Smooth muscle cell of the brain vasculature (primary cell): Measurements from ENCODE around the gene NUFIP2.
"Not testable (repeated sequence)": the region's sequence is repeated elsewhere in the genome, so short reads cannot be mapped to it uniquely, and the experiment has no call there.

Experiments
- DNase-seq: peaks from one replicate; pipeline ENCODE4 v3.0.0-alpha.2; 2012; ENCODE audit warnings: low read depth, low spot score

The NUFIP2 gene

DNA sequence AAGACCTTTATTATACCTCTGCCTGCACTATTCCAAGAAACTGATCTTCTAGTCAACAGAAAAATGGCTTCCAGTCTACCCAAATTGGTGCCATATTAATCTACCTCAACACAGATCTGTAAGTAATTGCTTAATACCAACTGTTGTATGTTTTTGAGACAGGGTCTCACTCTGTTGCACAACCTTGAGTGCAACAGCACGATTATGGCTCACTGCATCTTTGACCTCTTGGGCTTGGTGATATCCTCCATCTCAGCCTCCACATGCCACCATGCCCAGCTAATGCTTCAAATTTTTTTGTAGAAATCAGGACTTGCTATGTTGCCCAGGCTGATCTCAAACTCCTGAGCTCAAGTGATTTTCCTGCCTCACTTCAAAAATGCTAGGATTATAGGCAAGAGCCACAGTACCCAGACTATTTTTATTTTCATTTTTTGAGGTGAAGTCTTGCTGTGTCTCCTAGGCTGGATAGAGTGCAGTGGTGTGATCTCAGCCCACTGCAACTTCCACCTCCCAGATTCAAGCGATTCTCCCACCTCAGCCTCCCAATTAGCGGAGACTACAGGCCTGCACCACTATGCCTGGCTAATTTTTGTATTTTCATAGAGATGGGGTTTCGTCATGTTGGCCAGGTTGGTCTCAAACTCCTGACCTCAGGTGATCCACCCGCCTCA is 14.4 kb downstream of the NUFIP2 start:
- DNase-seq = no peak

GRCh38 chr17:29278692-29279091 is 15.3 kb downstream of the NUFIP2 start:
- DNase-seq = no peak

GRCh38 chr17:29273924-29274323 is 20.0 kb downstream of the NUFIP2 start:
- no peak for DNase-seq

DNA sequence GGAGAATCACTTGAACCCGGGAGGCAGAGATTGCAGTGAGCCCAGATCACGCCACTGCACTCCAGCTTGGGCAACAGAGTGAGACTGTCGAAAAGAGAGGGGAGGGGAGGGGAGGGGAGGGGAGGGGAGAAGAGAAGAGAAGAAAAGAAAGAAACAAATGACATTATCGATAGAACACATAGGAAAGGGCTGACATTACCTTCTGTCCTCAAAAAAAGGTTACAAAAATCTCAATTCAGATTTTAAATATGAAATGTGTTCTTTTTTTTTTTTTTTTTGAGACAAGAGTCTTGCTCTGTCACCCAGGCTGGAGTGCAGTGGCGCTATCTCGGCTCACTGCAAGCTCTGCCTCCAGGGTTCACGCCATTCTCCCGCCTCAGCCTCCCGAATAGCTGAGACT is 22.0 kb downstream of the NUFIP2 start:
- not testable (repeated sequence) for DNase-seq

DNA sequence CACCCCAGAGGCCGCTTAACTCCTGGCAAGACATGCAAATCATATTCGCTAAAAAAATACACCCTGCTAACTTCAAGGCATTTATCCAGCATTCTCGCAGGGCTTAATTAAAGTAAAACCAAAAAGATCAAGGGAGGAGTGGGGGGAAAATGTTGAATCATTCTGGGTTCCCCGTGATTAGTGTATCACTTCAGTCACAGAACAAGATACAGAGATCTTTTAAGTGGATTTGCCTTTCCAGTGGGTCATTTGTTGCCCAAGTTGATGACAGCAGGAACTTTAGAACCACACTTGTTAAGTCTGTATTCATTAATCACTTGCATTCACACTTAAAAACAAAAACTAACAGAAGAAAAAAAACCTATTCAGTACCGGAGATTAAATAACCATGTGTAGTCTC is 30.0 kb downstream of the NUFIP2 start:
- DNase-seq = no peak

GRCh38 chr17:29257756-29258155 is 36.2 kb downstream of the NUFIP2 start:
- no peak for DNase-seq

DNA sequence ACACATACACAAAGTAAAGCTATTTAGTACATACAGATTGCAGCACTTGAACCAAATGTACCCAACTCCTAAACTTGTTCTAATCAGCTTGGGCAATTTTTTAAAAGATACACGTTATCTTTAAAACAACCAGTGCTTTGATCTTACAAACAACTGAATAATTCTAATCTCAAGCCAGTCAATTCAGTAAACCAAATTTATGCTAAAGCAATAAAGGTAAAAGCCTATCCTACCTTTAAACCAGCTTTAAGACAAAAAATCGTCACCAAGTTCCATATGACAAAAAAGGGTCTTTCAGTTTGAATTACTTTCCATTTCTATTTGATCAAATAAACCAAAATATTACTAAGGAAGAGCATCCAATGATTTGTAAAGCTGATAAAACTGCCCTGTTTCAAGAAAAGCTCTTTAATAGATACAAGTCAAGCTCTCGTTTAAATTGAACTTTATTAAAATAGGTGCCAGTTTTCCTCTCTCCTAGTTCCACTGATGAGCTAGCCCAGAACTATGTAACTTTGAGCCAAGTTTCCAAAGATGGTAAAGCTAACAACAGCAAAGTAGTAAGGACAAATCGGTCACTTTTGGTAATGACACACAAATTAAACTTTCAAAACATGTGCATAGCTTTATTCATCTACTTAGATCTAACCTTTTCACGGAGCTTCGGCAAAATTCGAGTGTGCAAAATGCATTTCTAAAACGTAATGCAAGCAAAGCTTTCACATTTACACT is 37.0 kb downstream of the NUFIP2 start:
- DNase-seq = no peak

- DNase-seq = no peak
Observed at GRCh38 chr17:29255926-29256522, 37.9 kb downstream of the NUFIP2 start.

- no peak for DNase-seq
Observed at GRCh38 chr17:29253037-29253436, 40.9 kb downstream of the NUFIP2 start.

- DNase-seq = no peak
Observed at GRCh38 chr17:29252101-29252791, 41.7 kb downstream of the NUFIP2 start.

DNA sequence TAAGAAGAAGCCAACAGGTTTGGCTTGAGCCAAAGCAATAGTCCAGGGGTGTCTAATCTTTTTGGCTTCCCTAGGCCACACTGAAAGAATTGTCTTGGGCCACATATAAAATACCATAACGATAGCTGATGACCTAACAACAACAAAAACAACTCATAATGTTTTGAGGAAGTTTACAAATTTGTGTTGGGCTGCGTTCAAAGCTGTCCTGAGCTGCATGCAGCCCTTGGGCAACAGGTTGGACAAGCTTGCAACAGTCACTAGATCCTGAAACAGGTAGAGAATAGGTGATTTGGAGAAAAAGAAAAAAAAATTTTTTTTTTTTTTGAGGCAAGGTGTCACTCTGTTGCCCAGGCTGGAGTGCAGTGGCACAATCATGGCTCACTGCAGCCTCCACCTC is 42.8 kb downstream of the NUFIP2 start:
- DNase-seq = no peak

- no peak for DNase-seq
Observed at GRCh38 chr17:29250666-29251065, 43.3 kb downstream of the NUFIP2 start.

- DNase-seq = no peak
Observed at GRCh38 chr17:29248845-29249244, 45.1 kb downstream of the NUFIP2 start.

GRCh38 chr17:29247219-29247618 is 46.7 kb downstream of the NUFIP2 start:
- no peak for DNase-seq

DNA sequence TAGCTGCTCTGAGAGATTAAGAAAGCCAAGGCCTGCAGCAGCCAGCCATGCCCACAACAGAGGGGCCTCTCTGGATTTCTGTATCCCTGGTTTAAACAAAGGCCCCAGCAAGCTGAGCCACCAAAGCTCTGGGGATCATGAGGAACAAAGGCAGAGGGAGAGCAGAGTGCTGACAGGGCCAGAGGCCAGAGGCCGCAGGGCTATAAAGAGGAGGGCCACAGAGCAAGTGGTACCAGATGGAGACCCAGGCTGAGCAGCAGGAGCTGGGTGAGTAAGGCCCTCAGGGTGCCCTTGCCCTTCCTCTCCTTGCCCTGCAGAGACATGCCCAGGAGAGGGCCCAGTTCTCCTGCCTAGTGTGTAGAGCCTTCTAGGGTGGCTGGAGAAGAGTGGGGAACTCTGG is 47.3 kb downstream of the NUFIP2 start, which contains the start of gene CRYBA1:
Gene CRYBA1 (plus strand): TSS at position 232 of the 400 bp plus-strand sequence. CDS start 5 bp downstream, at position 237.
- no peak for DNase-seq

DNA sequence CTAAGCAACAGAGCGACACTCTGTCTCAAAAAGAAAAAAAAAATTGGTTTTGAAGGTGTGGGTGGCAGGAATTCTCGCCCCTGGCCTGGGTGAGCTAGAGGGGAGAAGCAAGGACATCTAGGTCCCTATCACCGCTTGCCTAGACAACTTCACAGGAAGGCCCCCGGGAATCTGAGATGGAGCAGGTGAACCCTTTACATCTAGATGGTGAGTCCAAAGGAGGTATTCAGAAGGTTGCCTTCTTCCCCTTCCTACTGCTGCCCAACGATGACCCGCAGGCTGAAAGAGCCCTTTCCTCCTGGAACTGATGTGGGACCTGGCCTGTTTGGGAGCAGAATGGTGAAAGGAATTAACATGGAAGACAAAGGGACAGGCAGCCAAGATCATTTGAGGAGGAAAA is 48.5 kb downstream of the NUFIP2 start:
- DNase-seq = no peak

DNA sequence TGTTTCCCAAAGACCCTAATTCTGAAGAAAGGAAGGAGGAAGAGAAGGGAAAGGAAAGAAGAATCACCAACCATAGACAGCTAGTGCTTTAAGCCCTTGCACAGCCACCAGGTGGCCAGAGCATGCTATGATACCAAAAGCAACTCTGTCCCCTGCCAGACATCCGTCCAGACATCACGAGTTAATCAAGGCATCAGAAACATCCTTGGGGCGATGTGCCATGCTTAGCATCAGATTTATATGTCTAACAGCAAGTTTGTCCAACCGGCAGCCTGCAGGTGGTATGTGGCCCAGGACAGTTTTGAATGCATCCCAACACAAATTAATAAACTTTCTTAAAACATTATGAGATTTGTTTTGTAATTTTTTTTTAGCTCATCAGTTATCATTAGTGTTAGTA is 50.2 kb downstream of the NUFIP2 start:
- DNase-seq = no peak

DNA sequence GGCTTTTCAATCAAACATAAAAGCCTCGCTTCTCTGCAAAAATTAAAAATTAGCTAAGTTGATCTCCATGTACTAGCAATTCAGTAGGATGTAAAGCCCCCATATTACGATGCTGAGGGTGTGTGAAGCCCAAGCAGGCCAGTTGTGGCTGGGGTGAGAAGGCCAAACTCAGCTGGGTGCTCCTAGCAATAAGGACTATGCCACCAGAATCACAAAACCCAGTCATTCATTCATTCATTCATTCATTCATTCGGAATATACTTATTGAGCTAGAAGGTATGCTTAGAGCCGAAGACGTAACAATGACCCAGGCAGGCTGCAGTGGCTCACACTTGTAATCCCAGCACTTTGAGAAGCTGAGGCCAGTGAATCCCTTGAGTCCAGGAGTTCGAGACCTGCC is 51.2 kb downstream of the NUFIP2 start:
- no peak for DNase-seq

GRCh38 chr17:29242051-29242450 is 51.9 kb downstream of the NUFIP2 start:
- DNase-seq = no peak

DNA sequence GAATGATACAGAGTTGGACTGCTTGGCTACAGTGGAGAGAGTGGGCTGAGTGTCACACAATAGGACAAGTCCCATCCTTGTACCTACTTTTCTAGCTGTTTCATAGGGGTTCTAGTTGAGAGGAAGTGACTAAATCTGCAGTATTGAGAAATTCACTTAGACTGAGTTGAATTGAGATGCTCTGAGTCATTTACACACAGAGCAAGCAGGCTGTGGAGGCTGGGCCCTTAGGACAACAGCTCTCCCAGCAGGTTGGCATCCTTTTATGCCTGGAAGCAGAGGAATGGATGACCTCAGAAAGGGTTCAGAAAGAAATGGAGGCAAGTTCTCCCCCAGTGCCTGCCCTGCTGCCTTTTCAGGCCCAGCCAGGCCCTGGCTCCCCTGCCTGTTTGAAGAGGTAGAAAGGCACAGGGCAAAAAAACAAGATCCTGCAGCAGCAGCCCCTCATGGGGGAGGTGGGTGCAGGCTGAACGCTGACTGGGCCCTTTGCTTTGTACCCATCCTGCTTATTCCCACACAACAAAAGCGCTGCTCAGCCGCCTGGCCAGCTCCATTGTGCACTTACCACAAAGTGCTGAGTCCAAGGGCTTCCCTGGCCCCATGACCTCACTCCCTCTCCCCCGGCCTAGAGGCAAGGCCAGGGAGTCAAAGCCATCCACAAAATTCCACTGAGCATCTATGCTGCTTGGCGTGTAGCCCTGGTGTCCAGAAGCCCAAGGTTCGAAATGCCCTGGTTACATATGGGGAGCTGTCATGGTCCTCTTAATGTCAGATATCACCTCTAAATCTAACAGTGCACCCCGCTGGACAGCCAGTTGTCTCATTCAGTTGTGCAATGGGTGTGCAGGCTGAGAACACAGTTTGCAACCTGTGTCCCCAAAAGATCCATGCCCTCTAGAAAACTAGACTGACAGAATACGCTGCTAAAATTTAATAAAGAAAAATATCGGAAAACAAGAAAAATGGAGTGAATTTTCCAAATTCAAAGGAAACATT is 52.7 kb downstream of the NUFIP2 start:
- peak; percentile 93 for DNase-seq

GRCh38 chr17:29240477-29240876 is 53.5 kb downstream of the NUFIP2 start:
- DNase-seq = no peak
